WI38 (cell line): ENCODE data around the gene EFNA5.

Source experiments
- H3K4me3 ChIP-seq: 2 replicates; pipeline ENCODE4 v1.5.1; 2011; ENCODE audit warnings: low read depth, mild to moderate bottlenecking, control low read depth, low read length
- TF ChIP-seq, protein P1 (sequence below): IDR thresholded peaks from 2 replicates; pipeline ENCODE4 v1.5.1; 2012; ENCODE audit warnings: low read depth, mild to moderate bottlenecking, control low read depth, low read length

The EFNA5 gene

DNA sequence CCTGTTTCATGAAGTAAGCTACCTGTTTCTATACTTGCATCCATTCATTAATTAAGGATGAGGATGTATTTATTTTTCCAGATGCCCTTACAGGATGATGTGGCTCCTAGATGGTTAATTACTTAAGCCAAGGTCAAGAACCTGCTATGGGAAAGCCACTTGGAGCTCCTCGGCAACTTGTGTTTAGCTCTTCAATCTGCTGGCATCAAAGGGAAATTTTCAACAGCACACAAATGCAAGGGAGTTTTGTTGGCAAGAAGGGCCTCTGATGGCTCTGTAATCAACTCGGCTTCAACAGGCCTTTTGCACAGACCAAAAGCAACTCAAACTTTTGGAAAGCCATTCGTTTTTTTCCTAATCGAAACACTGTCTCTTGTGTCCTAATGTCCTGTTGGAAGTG lies 125.3 kb downstream of the EFNA5 start:
- no peak overlapping the region for H3K4me3 ChIP-seq
- TF ChIP-seq, protein P1, sequence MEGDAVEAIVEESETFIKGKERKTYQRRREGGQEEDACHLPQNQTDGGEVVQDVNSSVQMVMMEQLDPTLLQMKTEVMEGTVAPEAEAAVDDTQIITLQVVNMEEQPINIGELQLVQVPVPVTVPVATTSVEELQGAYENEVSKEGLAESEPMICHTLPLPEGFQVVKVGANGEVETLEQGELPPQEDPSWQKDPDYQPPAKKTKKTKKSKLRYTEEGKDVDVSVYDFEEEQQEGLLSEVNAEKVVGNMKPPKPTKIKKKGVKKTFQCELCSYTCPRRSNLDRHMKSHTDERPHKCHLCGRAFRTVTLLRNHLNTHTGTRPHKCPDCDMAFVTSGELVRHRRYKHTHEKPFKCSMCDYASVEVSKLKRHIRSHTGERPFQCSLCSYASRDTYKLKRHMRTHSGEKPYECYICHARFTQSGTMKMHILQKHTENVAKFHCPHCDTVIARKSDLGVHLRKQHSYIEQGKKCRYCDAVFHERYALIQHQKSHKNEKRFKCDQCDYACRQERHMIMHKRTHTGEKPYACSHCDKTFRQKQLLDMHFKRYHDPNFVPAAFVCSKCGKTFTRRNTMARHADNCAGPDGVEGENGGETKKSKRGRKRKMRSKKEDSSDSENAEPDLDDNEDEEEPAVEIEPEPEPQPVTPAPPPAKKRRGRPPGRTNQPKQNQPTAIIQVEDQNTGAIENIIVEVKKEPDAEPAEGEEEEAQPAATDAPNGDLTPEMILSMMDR = no peak

DNA sequence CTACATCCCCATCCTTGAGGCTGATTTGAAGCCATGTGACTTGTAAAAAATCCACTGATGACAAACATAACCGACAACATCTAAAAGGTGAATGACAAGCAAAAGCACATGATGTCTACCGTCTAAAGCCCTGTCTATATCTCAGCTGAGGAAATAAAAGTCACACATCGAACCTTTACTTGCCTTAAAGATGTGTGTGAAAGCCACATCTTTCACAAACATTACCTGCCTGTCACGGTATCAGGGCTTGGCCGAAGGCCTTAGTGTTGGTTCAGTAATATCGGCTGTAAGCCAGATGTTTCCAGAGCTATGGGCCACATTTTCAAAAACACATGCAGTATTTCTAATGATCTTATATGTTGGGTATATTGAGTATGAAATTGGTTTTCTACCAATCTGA lies 125.8 kb downstream of the EFNA5 start:
- TF ChIP-seq, protein P1 = no peak
- no peak overlapping the region for H3K4me3 ChIP-seq

DNA sequence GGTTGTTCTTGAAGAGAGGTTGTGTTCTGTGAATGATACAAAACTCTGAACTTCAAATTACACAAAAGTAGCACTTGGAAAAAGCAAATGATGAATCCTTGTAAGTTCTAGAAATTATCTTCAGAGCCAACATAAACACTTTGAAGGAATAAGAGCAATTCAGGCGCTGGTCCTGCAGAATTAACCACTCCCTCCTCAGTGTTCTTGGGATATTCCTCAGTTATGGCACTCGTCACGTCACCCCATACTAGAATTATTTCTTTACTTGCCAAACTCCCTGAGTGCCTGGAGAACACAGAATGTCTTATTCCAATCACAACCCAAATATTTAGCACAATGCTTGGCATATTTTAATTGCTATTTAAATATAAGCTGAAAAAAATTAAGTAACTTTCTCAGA lies 126.3 kb downstream of the EFNA5 start:
- H3K4me3 ChIP-seq = no peak overlapping the region
- TF ChIP-seq, protein P1 = no peak

DNA sequence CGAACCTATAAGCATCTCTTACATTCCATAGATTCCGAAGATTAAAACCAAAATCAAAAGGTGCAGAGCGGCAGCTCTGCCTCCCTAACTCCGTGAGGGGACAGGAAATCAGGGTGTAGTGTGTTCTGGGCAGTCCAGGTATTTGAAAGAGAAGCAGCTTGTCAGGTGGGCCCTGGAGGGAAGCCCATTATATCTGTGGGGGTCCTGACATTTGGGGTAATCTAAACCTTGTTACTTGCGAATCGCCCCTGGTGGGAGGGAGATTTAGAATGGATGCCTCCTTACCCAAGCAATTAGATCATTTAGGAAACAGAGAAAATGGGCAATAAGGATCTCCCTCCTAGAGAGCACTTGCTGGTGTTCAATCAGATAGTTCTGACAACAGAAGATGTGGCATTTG lies 126.9 kb downstream of the EFNA5 start:
- TF ChIP-seq, protein P1 = no peak
- H3K4me3 ChIP-seq = no peak overlapping the region

DNA sequence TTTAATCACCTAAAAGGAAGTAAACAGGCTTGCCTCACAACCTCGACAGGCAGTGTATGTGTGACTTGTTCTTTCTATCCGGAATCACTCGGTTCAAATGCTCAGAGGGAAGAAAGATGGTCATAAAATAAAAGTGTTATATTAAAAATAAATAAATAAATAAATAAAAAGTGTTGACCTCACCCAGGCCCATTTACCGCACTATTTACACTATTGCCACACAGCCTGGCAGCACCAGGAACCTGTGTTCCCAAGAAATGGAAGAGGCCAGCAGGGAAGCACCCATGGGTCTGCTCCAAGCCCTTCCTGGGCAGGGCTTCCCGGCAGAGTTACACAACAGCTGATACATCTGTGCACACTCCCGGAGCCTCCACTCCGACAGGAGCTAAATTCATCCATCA lies 127.9 kb downstream of the EFNA5 start:
- TF ChIP-seq, protein P1 = no peak
- H3K4me3 ChIP-seq = no peak overlapping the region

DNA sequence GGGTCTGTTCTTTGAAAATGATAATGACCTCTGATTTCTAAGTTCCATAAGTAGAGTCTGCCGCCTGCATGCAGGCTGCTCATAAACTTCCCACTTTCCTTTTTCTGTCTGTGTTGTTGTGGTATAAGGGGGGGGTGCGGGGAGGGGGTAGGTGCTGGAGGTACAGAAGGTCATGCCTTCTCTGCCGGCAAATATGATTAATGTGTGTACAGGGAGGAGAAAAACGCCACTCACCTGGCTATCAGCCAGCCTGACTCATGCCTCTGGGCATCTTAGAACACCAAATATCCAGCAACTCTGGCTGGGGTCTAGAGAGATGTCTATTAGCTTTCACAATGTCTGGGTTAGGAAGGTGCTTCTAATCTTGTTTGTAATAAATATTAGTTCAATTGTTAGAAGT lies 128.3 kb downstream of the EFNA5 start:
- H3K4me3 ChIP-seq = no peak overlapping the region

DNA sequence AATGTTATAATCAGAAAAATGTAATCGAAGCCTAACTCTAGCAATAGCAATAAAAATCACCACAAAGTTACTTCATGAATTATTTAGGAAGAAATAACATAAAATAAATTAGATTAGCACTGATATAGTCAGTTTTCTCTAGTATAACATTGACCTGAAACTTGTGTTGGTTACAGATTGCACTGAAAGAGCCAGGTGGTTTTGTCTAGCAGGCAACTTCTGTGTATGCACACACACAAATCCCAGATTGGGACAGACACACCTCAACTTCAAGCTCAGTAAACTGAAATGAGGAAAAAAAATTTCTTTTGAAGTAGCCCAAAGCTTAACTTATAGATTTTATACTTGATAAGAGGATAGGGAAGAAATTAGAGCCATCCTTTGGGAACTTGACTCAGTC lies 129.3 kb downstream of the EFNA5 start:
- H3K4me3 ChIP-seq = no peak overlapping the region
- TF ChIP-seq, protein P1 = no peak

More for the DNA sequence above, 128.3 kb downstream of the EFNA5 start:
- TF ChIP-seq, protein P1 = no peak
